GM06990 (cell line): ENCODE data around the gene FBLN1.
"Not testable (repeated sequence)": the region's sequence is repeated elsewhere in the genome, so short reads cannot be mapped to it uniquely, and the experiment has no call there.

Source experiments
- DNase-seq: peaks from one replicate; pipeline ENCODE4 v3.0.0-alpha.2; 2011; ENCODE audit not compliant: insufficient read length; ENCODE audit errors: extremely low read depth
- H3K27me3 ChIP-seq: replicated peaks from 2 replicates; pipeline ENCODE4 v1.6.0; 2011; ENCODE audit warnings: low read length; ENCODE audit not compliant: control insufficient read depth, insufficient read depth
- H3K36me3 ChIP-seq: 2 replicates; pipeline ENCODE4 v1.5.1; 2011; ENCODE audit warnings: low read length; ENCODE audit not compliant: control insufficient read depth, insufficient read depth
- H3K4me3 ChIP-seq: replicated peaks from 2 replicates; pipeline ENCODE4 v1.5.1; 2011; ENCODE audit warnings: low read depth, mild to moderate bottlenecking, control low read depth, low read length
- CTCF ChIP-seq: IDR thresholded peaks from 2 replicates; pipeline ENCODE4 v1.5.1; 2011; ENCODE audit warnings: low read length, control low read depth, mild to moderate bottlenecking, inconsistent platforms; ENCODE audit not compliant: insufficient read depth, poor library complexity, severe bottlenecking

FBLN1 gene

GRCh38 chr22:45537734-45538181, 35.1 kb downstream of the FBLN1 start:
- peaks cover 2% of the 10 kb centered on the region for H3K27me3 ChIP-seq
- no peak for TF ChIP-seq CTCF
- H3K36me3 ChIP-seq, result no peaks in the 10 kb centered on the region
- no peak overlapping the region for H3K4me3 ChIP-seq
- DNase-seq, result no peak

GRCh38 chr22:45538281-45538680, 35.6 kb downstream of the FBLN1 start:
- Histone ChIP-seq H3K27me3 (peaks cover 2% of the 10 kb centered on the region), H3K36me3 (no peaks in the 10 kb centered on the region), H3K4me3 (no peak overlapping the region)
- no peak for TF ChIP-seq CTCF
- no peak for DNase-seq

- peaks cover 2% of the 10 kb centered on the region for H3K27me3 ChIP-seq
- H3K36me3 ChIP-seq, result no peaks in the 10 kb centered on the region
- DNase-seq, result no peak
- no peak overlapping the region for H3K4me3 ChIP-seq
- no peak for TF ChIP-seq CTCF
These were observed 37.4 kb downstream of the FBLN1 start for GRCh38 chr22:45540122-45540521.

GRCh38 chr22:45541382-45541979, 38.8 kb downstream of the FBLN1 start:
- TF ChIP-seq CTCF, result no peak
- H3K27me3 ChIP-seq, result peaks cover 2% of the 10 kb centered on the region
- no peak overlapping the region for H3K4me3 ChIP-seq
- DNase-seq, result no peak
- no peaks in the 10 kb centered on the region for H3K36me3 ChIP-seq

GRCh38 chr22:45542001-45542520, 39.4 kb downstream of the FBLN1 start:
- DNase-seq, result no peak
- no peak for TF ChIP-seq CTCF
- Histone ChIP-seq H3K27me3 (peaks cover 2% of the 10 kb centered on the region), H3K4me3 (no peak overlapping the region), H3K36me3 (no peaks in the 10 kb centered on the region)

GRCh38 chr22:45542736-45543135, 40.1 kb downstream of the FBLN1 start:
- not testable (repeated sequence) for H3K36me3 ChIP-seq, H3K27me3 ChIP-seq, H3K4me3 ChIP-seq, DNase-seq
